Mucosa of descending colon (tissue), 3 donors: Measurements from ENCODE around the gene PRRG2. TPM values are rescaled to one million over a fixed set of nuclear protein-coding genes. Genes with fewer than 3 reads are reported as not detected.

Source experiments
- ATAC-seq: fragments of 200-7000 bp; cut with Tn5 transposase; one replicate; pipeline ENCODE4 v1.9.1; 2020; ENCODE audit warnings: mild to moderate bottlenecking, moderate library complexity
- DNase-seq, 3 donors: peaks; one replicate each; pipeline ENCODE4 v3.0.0-alpha.2; 2020
- H3K36me3 ChIP-seq: fragments of 200-600 bp; one replicate; pipeline ENCODE4 v1.8.0; 2021; ENCODE audit warnings: low read depth, mild to moderate bottlenecking
- H3K4me1 ChIP-seq: fragments of 200-600 bp; one replicate; pipeline ENCODE4 v1.8.0; 2021; ENCODE audit warnings: low read depth, mild to moderate bottlenecking
- H3K4me3 ChIP-seq: fragments of 200-600 bp; one replicate; pipeline ENCODE4 v1.8.0; 2021; ENCODE audit warnings: mild to moderate bottlenecking
- H3K9me3 ChIP-seq: fragments of 200-600 bp; one replicate; pipeline ENCODE4 v1.8.0; 2021; ENCODE audit warnings: mild to moderate bottlenecking
- CTCF ChIP-seq: fragments of 200-600 bp; IDR thresholded peaks from one replicate; pipeline ENCODE4 v1.8.0; 2022; ENCODE audit warnings: antibody characterized with exemption, mild to moderate bottlenecking
- intact Hi-C, 2 donors: fragments of 100-400 bp; cut with DNase I in 1 of 2; cut with micrococcal nuclease in 1 of 2; formaldehyde crosslinking; loops; one replicate each; pipeline versions ENCODE4 v1.11.0 to v1.11.1; 2022; cut with DNase I, micrococcal nuclease
- total RNA-seq, 3 donors: library from RNA; stranded (reverse); fragmentation: NEBNext Ultra II Directional in 2 of 3; extraction: Animal tissue kit (Norgen Biotek cat#: 25700) in 2 of 3; gene quantifications; one replicate each; pipeline versions ENCODE4 v1.2.1 to v1.2.4, GENCODE V29; 2021 to 2023
- donor health status: DM: no; HTN: no; CAD: no; lungs with moderate emphysema.
- donor health status: DM: no; HTN: no; CAD: no.
- donor health status: DM: no; HTN: yes; CAD: no.

PRRG2 gene
- total RNA-seq, 3 donors from 2014 or later, result 9.1 to 25.1 (median 18.9) TPM

- no peak for TF ChIP-seq CTCF
- Histone ChIP-seq H3K9me3 (no peaks in the 10 kb centered on the region), H3K4me1 (peaks cover 10% of the 10 kb centered on the region), H3K4me3 (no peak overlapping the region), H3K36me3 (peaks cover 6% of the 10 kb centered on the region)
- DNase-seq (no peak), ATAC-seq (no peak)
- intact Hi-C loops, result no loop called here
Measured at GRCh38 chr19:49596954-49597702, 16.0 kb downstream of the PRRG2 start.

- ATAC-seq (no peak), DNase-seq (no peak)
- intact Hi-C loops, result no loop called here
- TF ChIP-seq CTCF, result no peak
- H3K9me3 ChIP-seq, result no peaks in the 10 kb centered on the region
- no peak overlapping the region for H3K4me3 ChIP-seq
- H3K4me1 ChIP-seq, result peaks cover 10% of the 10 kb centered on the region
- peaks cover 6% of the 10 kb centered on the region for H3K36me3 ChIP-seq
Measured at GRCh38 chr19:49597703-49597974, 16.5 kb downstream of the PRRG2 start.

DNA sequence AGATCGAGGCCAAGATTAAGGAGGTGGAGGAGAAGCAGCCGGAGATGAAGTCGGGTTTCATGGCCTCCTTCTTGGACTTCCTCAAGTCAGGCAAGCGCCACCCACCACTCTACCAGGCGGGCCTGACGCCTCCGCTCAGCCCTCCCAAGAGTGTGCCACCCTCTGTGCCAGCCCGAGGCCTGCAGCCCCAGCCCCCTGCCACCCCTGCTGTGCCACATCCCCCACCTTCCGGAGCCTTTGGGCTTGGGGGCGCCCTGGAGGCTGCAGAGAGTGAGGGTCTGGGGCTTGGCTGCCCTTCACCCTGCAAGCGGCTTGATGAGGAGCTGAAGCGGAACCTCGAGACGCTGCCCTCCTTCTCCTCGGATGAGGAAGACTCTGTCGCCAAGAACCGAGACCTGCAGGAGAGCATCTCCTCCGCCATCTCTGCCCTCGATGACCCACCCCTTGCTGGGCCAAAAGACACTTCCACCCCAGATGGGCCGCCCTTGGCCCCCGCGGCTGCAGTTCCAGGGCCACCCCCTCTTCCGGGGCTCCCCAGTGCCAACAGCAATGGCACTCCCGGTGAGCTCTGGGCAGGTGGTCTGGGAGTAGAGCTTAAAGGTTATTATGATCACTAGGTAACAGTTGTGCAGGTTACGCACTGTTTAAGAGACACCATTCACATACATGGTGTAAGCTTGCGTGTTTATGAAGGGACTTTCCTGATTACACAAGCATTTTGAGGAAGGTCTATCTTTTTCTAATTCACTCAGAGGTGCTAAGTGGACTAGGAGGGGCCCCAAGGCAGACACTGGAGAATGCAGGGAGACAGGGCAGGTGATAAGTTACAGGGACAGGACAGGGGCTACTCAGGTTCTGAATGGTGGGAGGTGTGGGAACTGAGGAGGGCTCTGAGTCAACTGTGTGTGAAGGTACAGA lies 18.5 kb downstream of the PRRG2 start:
- no peaks in the 10 kb centered on the region for H3K9me3 ChIP-seq
- H3K4me1 ChIP-seq, result no peaks in the 10 kb centered on the region
- intact Hi-C loops, result no loop called here
- H3K4me3 ChIP-seq, result no peak overlapping the region
- peaks cover 6% of the 10 kb centered on the region for H3K36me3 ChIP-seq
- no peak for TF ChIP-seq CTCF
- ATAC-seq (no peak), DNase-seq (no peak)

DNA sequence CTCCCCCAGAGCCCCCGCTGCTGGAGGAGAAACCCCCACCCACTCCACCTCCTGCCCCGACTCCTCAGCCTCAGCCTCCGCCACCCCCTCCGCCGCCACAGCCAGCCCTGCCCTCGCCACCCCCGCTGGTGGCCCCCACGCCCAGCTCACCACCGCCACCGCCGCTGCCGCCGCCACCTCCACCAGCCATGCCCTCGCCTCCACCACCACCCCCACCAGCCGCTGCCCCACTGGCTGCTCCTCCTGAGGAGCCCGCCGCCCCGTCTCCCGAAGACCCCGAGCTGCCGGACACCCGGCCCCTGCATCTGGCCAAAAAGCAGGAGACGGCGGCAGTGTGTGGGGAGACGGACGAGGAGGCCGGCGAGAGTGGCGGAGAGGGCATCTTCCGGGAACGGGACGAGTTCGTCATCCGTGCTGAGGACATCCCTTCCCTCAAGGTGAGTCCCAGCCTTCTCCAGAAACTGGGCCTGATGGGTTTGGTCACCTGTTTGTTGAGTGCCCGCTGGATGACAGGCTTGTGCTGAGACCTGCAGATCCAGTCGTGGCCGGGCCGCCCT lies 20.4 kb downstream of the PRRG2 start:
- no peak for DNase-seq
- intact Hi-C loops, result no loop called here
- Histone ChIP-seq H3K9me3 (no peaks in the 10 kb centered on the region), H3K4me3 (no peak overlapping the region), H3K4me1 (no peaks in the 10 kb centered on the region), H3K36me3 (peaks cover 6% of the 10 kb centered on the region)
- no peak for ATAC-seq
- no peak for TF ChIP-seq CTCF

DNA sequence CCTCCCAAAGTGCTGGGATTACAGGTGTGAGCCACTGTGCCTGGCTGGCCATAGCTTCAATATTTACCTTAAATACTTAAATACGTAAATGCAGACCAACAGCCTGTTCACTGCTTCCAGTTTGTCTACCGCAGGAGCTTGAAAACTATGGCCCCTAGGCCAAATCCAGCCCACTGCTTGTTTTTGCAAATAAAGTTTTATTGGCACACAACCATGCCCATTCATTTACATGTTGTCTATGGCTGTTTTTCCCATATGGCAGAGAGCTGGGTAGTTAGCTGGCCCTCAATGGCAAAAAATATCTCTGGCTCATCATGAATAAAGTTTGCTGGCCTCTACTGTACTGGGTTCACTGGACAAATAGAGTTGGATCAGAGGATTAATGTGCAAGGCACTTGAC lies 21.7 kb downstream of the PRRG2 start:
- DNase-seq, result no peak
- H3K36me3 ChIP-seq, result peaks cover 6% of the 10 kb centered on the region
- TF ChIP-seq CTCF, result no peak
- ATAC-seq, result no peak
- no peak overlapping the region for H3K4me3 ChIP-seq
- intact Hi-C loops, result no loop called here
- H3K4me1 ChIP-seq, result no peaks in the 10 kb centered on the region
- H3K9me3 ChIP-seq, result no peaks in the 10 kb centered on the region
